Measurements from ENCODE around the gene OR2J3. TPM values are rescaled to one million over a fixed set of nuclear protein-coding genes. Genes with fewer than 3 reads are reported as not detected.

The OR2J3 gene
- total RNA-seq = not detected

GRCh38 chr6:29107758-29108157 lies at the start of gene OR2J3:
Gene OR2J3, plus strand, starts transcription at chr6:29108058. Its CDS starts 3,833 bp downstream, at chr6:29111891.

GRCh38 chr6:29087213-29087612 lies 20.6 kb upstream of the OR2J3 start, which contains the start of gene OR2B3:
Gene OR2B3, minus strand, starts transcription at chr6:29087313. Its CDS starts 65 bp downstream, at chr6:29087248.

GRCh38 chr6:29099190-29099589 lies 8.7 kb upstream of the OR2J3 start, which contains the start of gene OR2J1:
Gene OR2J1, plus strand, starts transcription at chr6:29099490. Its CDS starts 1,453 bp downstream, at chr6:29100943.

Other genes with a start within 250 kb of the OR2J3 start
- gene TRIM27, start 184.1 kb upstream of the OR2J3 start, total RNA-seq = 10 to 100 TPM; 53.3 to 83.9 TPM
- gene ZNF311, start 102.7 kb upstream of the OR2J3 start, total RNA-seq = 1 to 10 TPM in 1 of 2 donors, under 1 TPM in 1; 1.00 to 1.7 TPM
- not detected for gene OR2W1, start 62.9 kb upstream of the OR2J3 start, total RNA-seq
- not detected for gene OR2B3, start 20.7 kb upstream of the OR2J3 start, total RNA-seq
- gene OR2J1, start 8.6 kb upstream of the OR2J3 start, total RNA-seq = not detected
- not detected for gene OR2J2, start 62.8 kb downstream of the OR2J3 start, total RNA-seq
- not detected for gene OR14J1, start 193.6 kb downstream of the OR2J3 start, total RNA-seq